HuH-7.5 (cell line): Measurements from ENCODE around the gene TEX261.

Source experiments
- DNase-seq: peaks from one replicate; pipeline ENCODE4 v3.0.0; 2011; ENCODE audit warnings: low spot score

Gene TEX261

GRCh38 chr2:70936979-70937811, 57.5 kb downstream of the TEX261 start:
- DNase-seq = no peak

- DNase-seq = no peak
These were observed 58.3 kb downstream of the TEX261 start for GRCh38 chr2:70936165-70936978.
